ENCODE results near the gene JAKMIP1.
"Not testable (repeated sequence)": the region's sequence is repeated elsewhere in the genome, so short reads cannot be mapped to it uniquely, and the experiment has no call there.

GRCh38 chr4:6003485-6003884 lies 196.9 kb downstream of the JAKMIP1 start:
- not testable (repeated sequence) for TF ChIP-seq POLR2A (IDR thresholded peaks at IDR 0.05; ENCODE audit: low read length); GATA1 (IDR thresholded peaks at IDR 0.05; ENCODE audit: low read depth, low read length)

All from erythroblast (primary cell).